Colonic mucosa (tissue), 4 donors: ENCODE data around the gene RIPPLY1. TPM values are rescaled to one million over a fixed set of nuclear protein-coding genes. Genes with fewer than 3 reads are reported as not detected.
"Not testable (repeated sequence)": the region's sequence is repeated elsewhere in the genome, so short reads cannot be mapped to it uniquely, and the experiment has no call there.

Experiments used
- DNase-seq: peaks from one replicate; pipeline ENCODE4 v3.0.0-alpha.2; 2020
- H3K27ac ChIP-seq: fragments of 200-600 bp; one replicate; pipeline ENCODE4 v1.8.0; 2021
- H3K27me3 ChIP-seq: fragments of 200-600 bp; one replicate; pipeline ENCODE4 v1.8.0; 2021
- H3K36me3 ChIP-seq: fragments of 200-600 bp; one replicate; pipeline ENCODE4 v1.8.0; 2021
- H3K4me1 ChIP-seq: fragments of 200-600 bp; one replicate; pipeline ENCODE4 v1.8.0; 2021; ENCODE audit warnings: mild to moderate bottlenecking
- H3K4me3 ChIP-seq: fragments of 200-600 bp; one replicate; pipeline ENCODE4 v1.8.0; 2021
- H3K9ac ChIP-seq, 2 donors: one replicate each; pipeline ENCODE4 v1.7.0; 2013; ENCODE audit warnings: control low read depth in 2 of 2, low read depth in 2 of 2, low read length in 2 of 2
- H3K9me3 ChIP-seq: fragments of 200-600 bp; one replicate; pipeline ENCODE4 v1.8.0; 2021
- intact Hi-C: fragments of 100-400 bp; cut with DNase I; formaldehyde crosslinking; loops from one replicate; pipeline ENCODE4 v1.14.1; 2022
- total RNA-seq, 2 donors: library from RNA; stranded (reverse); fragmentation: NEBNext Ultra II Directional in 1 of 2; extraction: Animal tissue kit (Norgen Biotek cat#: 25700) in 1 of 2; gene quantifications; one replicate each; pipeline ENCODE4 v1.2.1, GENCODE V29; 2021
- TF ChIP-seq, protein P1 (sequence below): fragments of 200-600 bp; IDR thresholded peaks from one replicate; pipeline ENCODE4 v1.8.0; 2022; ENCODE audit warnings: antibody characterized with exemption, mild to moderate bottlenecking
- donor health status: healthy.
- donor health status: DM: no; HTN: no; CAD: no.
- donor health status: DM: no; HTN: no; CAD: no.

RIPPLY1 gene
- total RNA-seq, 2 donors from 2014 or later = not detected

DNA sequence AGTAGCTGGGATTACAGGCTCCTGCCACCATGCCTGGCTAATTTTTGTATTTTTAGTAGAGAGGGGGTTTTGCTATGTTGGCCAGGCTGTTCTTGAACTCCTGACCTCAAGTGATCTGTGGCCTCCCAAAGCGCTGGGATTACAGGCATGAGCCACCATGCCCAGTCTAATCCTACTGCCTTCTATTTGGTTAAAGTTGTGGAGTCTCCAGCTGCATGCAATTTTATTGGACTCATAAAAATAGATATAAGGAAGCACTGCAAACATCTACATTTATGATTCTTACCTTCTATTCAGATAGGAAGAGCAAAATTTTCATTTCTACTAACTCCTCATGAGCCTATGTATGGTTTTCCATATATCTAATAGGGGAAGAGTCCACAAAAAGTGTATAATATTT is 13.7 kb downstream of the RIPPLY1 start:
- Histone ChIP-seq H3K9me3 (no peaks in the 10 kb centered on the region), H3K36me3 (no peaks in the 10 kb centered on the region), H3K9ac (no peak overlapping the region), H3K27ac (no peak overlapping the region), H3K4me1 (no peaks in the 10 kb centered on the region), H3K4me3 (no peak overlapping the region), H3K27me3 (no peaks in the 10 kb centered on the region)
- intact Hi-C loops = no loop called here
- DNase-seq = no peak
- TF ChIP-seq, protein P1, sequence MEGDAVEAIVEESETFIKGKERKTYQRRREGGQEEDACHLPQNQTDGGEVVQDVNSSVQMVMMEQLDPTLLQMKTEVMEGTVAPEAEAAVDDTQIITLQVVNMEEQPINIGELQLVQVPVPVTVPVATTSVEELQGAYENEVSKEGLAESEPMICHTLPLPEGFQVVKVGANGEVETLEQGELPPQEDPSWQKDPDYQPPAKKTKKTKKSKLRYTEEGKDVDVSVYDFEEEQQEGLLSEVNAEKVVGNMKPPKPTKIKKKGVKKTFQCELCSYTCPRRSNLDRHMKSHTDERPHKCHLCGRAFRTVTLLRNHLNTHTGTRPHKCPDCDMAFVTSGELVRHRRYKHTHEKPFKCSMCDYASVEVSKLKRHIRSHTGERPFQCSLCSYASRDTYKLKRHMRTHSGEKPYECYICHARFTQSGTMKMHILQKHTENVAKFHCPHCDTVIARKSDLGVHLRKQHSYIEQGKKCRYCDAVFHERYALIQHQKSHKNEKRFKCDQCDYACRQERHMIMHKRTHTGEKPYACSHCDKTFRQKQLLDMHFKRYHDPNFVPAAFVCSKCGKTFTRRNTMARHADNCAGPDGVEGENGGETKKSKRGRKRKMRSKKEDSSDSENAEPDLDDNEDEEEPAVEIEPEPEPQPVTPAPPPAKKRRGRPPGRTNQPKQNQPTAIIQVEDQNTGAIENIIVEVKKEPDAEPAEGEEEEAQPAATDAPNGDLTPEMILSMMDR = no peak

DNA sequence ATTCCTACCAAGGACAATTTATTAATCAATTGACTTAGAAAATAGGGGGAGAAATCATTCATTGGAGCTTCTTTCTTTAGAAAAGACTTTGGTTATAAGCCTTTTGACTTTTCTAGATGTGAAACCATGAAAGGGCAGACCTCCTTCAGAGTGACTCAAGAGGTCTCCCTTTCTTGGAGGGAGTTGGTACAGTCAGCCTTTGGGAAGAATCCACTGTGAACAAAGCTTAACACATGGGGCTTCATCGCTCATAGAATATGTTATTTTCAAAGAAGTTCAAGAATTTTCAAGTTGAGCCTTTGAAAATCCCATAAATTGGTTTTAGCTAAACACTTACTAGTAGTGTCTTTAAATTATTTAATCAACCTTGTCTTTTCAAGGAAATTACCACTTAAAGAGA is 28.0 kb downstream of the RIPPLY1 start:
- no peaks in the 10 kb centered on the region for H3K27me3 ChIP-seq
- no peak overlapping the region for H3K27ac ChIP-seq
- no peaks in the 10 kb centered on the region for H3K9me3 ChIP-seq
- intact Hi-C loops = no loop called here
- H3K9ac ChIP-seq = no peak overlapping the region
- no peaks in the 10 kb centered on the region for H3K4me1 ChIP-seq
- TF ChIP-seq, protein P1 = no peak
- DNase-seq = no peak
- H3K4me3 ChIP-seq = no peak overlapping the region
- no peaks in the 10 kb centered on the region for H3K36me3 ChIP-seq

DNA sequence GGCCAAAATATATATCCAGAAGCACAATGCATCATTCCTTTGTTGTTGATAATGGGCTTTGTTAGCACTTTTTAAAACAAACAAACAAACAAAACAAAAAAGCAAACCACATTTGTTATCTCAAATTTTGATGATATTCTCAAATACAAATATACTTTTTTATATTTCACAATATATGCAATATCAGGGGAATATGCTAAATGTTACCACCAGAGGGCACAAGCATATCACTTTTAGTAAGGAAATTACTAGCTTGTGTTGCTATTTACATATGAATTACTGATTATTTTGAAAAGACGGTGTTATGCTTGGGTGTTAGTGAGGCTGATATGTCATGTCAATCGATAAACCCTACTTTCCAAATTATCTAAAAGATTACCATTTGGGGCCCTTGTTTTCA is 29.1 kb downstream of the RIPPLY1 start:
- no peaks in the 10 kb centered on the region for H3K27me3 ChIP-seq
- no peaks in the 10 kb centered on the region for H3K36me3 ChIP-seq
- H3K9ac ChIP-seq = no peak overlapping the region
- no peak overlapping the region for H3K27ac ChIP-seq
- no peak overlapping the region for H3K4me3 ChIP-seq
- no peaks in the 10 kb centered on the region for H3K9me3 ChIP-seq
- TF ChIP-seq, protein P1 = peak; percentile 54
- no peak for DNase-seq
- H3K4me1 ChIP-seq = no peaks in the 10 kb centered on the region
- intact Hi-C loops = no loop called here

DNA sequence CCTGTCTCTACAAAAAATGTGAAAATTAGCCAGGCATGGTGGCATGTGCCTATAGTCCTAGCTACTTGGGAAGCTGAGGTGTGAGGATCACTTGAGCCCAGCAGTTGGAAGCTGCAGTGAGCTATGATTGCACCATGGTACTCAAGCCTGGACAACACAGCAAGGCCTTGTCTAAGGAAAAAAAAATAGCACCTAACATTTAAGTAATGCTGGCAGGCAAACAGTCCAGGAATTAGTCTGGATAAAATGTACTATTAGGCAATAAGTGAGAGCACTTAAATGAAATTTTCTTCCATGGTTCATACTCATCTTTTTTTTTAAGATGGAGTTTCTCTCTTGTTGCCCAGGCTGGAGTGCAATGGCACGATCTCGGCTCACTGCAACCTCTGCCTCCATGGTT is 30.3 kb downstream of the RIPPLY1 start:
- H3K9me3 ChIP-seq, H3K27me3 ChIP-seq, intact Hi-C loops, H3K4me1 ChIP-seq, H3K27ac ChIP-seq, DNase-seq, H3K4me3 ChIP-seq, H3K9ac ChIP-seq, H3K36me3 ChIP-seq: not testable (repeated sequence)

DNA sequence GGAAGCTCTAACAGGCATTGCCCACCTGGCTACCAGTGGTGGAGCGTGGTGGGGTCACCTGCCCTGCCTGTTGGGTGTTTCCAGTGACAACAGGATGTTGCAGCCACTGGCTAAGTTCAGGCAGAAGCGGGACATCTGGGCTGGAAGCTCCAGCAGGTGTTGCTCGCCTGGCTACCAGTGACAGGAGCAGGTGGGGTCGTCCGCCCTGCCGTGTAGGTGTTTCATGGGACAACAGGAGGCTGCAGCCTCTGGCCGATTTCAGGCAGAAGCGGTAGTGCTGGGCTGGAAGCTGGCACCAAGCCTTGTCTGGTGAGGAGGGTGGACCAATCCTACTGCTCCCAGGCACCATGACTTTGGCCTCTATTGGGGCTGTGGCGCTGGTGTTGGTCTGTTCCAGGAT is 39.4 kb downstream of the RIPPLY1 start:
- Histone ChIP-seq H3K4me3 (no peak overlapping the region), H3K36me3 (no peaks in the 10 kb centered on the region), H3K27ac (no peak overlapping the region), H3K9ac (no peak overlapping the region), H3K4me1 (no peaks in the 10 kb centered on the region), H3K27me3 (no peaks in the 10 kb centered on the region), H3K9me3 (no peaks in the 10 kb centered on the region)
- intact Hi-C loops = no loop called here
- DNase-seq = no peak
- TF ChIP-seq, protein P1 = no peak

DNA sequence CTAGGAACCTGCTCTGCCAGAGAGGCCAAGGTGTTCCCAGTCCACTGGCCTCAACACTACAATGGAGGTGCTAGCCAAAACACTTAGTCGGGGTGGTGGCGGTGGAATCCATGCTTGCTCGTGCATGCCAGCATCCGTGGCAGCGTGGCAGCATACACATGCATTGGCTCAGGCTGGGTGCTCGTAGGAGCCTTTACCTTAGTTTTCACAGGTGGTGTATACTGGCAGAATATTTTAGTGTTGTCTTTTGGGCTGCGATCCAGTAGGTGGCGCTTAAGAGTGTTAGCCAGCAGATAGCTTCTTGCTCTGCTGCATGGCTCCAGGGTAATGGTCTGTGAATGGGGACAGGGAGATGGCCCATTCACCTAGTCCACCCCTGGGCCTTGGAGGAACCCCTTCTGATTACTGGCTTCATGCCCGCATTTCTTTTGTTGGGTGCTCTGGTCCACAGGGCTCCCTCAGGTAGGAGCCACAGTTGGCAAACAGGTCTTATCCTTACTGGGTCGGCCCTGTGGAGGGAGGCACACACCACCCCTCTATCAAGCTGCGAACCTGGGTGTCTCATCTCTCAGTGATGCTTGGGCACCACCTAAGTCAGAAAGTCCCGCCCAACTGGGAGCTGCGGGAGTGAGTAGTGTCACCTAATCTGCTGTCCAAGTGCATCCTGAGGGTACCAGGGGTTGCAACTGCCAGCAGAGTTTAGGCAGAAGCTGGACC is 40.0 kb downstream of the RIPPLY1 start:
- H3K9ac ChIP-seq = no peak overlapping the region
- H3K27me3 ChIP-seq = no peaks in the 10 kb centered on the region
- no peaks in the 10 kb centered on the region for H3K4me1 ChIP-seq
- TF ChIP-seq, protein P1 = peak; percentile 46
- H3K4me3 ChIP-seq = no peak overlapping the region
- no peak overlapping the region for H3K27ac ChIP-seq
- no peaks in the 10 kb centered on the region for H3K9me3 ChIP-seq
- no peaks in the 10 kb centered on the region for H3K36me3 ChIP-seq
- peak; percentile 35 for DNase-seq
- intact Hi-C loops = no loop called here
